OCI-LY1 (cell line): ENCODE data around the gene ACE2.
"Not testable (repeated sequence)": the region's sequence is repeated elsewhere in the genome, so short reads cannot be mapped to it uniquely, and the experiment has no call there.

Experiments
- H2AFZ ChIP-seq: fragments of 200-600 bp; sonication (generic), shearing (Covaris generic); 2 replicates; pipeline ENCODE4 v1.6.0; 2014; ENCODE audit warnings: antibody characterized with exemption, mild to moderate bottlenecking, low read length
- H3F3A ChIP-seq: fragments of 200-600 bp; sonication (generic), shearing (Covaris generic); 2 replicates; pipeline ENCODE4 v1.6.0; 2014; ENCODE audit warnings: mild to moderate bottlenecking, antibody characterized with exemption, low read length, moderate library complexity; ENCODE audit not compliant: insufficient read depth
- H3K27ac ChIP-seq: fragments of 200-600 bp; sonication (generic); 2 replicates; pipeline ENCODE4 v1.5.1; 2014; ENCODE audit warnings: low read length, mixed run types, mild to moderate bottlenecking, low read depth; ENCODE audit not compliant: poor library complexity, severe bottlenecking
- H3K27me3 ChIP-seq: fragments of 200-600 bp; sonication (generic); 2 replicates; pipeline ENCODE4 v1.6.0; 2014; ENCODE audit warnings: antibody characterized with exemption, mild to moderate bottlenecking, low read length, moderate library complexity; ENCODE audit not compliant: insufficient read depth
- H3K36me3 ChIP-seq: fragments of 200-600 bp; sonication (generic); 2 replicates; pipeline ENCODE4 v1.6.1; 2014; ENCODE audit warnings: mild to moderate bottlenecking, antibody characterized with exemption, low read length, moderate library complexity, mixed read lengths; ENCODE audit not compliant: insufficient read depth
- H3K4me1 ChIP-seq: fragments of 200-600 bp; sonication (generic); 2 replicates; pipeline ENCODE4 v1.5.1; 2014; ENCODE audit warnings: mild to moderate bottlenecking, low read length, moderate library complexity; ENCODE audit not compliant: insufficient read depth, severe bottlenecking
- H3K4me2 ChIP-seq: fragments of 200-600 bp; sonication (generic), shearing (Covaris generic); 2 replicates; pipeline ENCODE4 v1.6.1; 2014; ENCODE audit warnings: low read length
- H3K4me3 ChIP-seq: fragments of 200-600 bp; sonication (generic); 2 replicates; pipeline ENCODE4 v1.5.1; 2014; ENCODE audit warnings: low read length, low read depth, mild to moderate bottlenecking, mixed read lengths; ENCODE audit not compliant: poor library complexity, severe bottlenecking
- H3K79me2 ChIP-seq: fragments of 200-600 bp; shearing (Covaris generic); 2 replicates; pipeline ENCODE4 v1.6.1; 2016; ENCODE audit warnings: mixed run types, low read length, mixed read lengths; ENCODE audit not compliant: insufficient read depth
- H3K9ac ChIP-seq: fragments of 200-600 bp; sonication (generic), shearing (Covaris generic); 2 replicates; pipeline ENCODE4 v1.6.1; 2014; ENCODE audit warnings: mild to moderate bottlenecking, low read length, mixed read lengths
- H3K9me2 ChIP-seq: fragments of 200-600 bp; sonication (generic), shearing (Covaris generic); 2 replicates; pipeline ENCODE4 v1.6.1; 2014; ENCODE audit warnings: low read depth, mild to moderate bottlenecking, low read length, mixed read lengths
- H3K9me3 ChIP-seq: fragments of 200-600 bp; shearing (Covaris generic); 2 replicates; pipeline ENCODE4 v1.6.1; 2014; ENCODE audit warnings: low read length, mixed read lengths
- H4K20me1 ChIP-seq: fragments of 200-600 bp; sonication (generic), shearing (Covaris generic); 2 replicates; pipeline ENCODE4 v1.6.0; 2016; ENCODE audit warnings: mild to moderate bottlenecking, low read length; ENCODE audit not compliant: insufficient read depth
- EZH2 ChIP-seq: fragments of 200-600 bp; sonication (generic), shearing (Covaris generic); IDR thresholded peaks from 2 replicates; pipeline ENCODE4 v1.8.0; 2017; ENCODE audit warnings: borderline replicate concordance, mixed run types, mild to moderate bottlenecking, antibody characterized with exemption, low read length, moderate library complexity, mixed read lengths
- TF ChIP-seq, protein P1 (sequence below): fragments of 200-600 bp; sonication (generic), shearing (Covaris generic); IDR thresholded peaks from 2 replicates; pipeline ENCODE4 v1.5.1; 2017; ENCODE audit warnings: mild to moderate bottlenecking, antibody characterized with exemption, low read length, moderate library complexity, mixed read lengths

ACE2 gene

GRCh38 chrX:15600745-15601144 lies at the start of gene ACE2:
ACE2 (minus strand) TSS chrX:15600960; CDS start chrX:15600911, 49 bp downstream.
- Histone ChIP-seq H3K9me2 (no peaks in the 10 kb centered on the region), H4K20me1 (no peaks in the 10 kb centered on the region), H3K9ac (no peak within 1 kb of the TSS), H3F3A (no peaks in the 10 kb centered on the region), H3K27me3 (no peaks in the 10 kb centered on the region), H3K36me3 (no peaks in the 10 kb centered on the region), H3K9me3 (no peaks in the 10 kb centered on the region), H3K27ac (no peak within 1 kb of the TSS), H3K79me2 (no peaks in the 10 kb centered on the region), H3K4me1 (no peaks in the 10 kb centered on the region), H2AFZ (no peak within 1 kb of the TSS), H3K4me3 (no peak within 1 kb of the TSS), H3K4me2 (no peak within 1 kb of the TSS)
- TF ChIP-seq, protein P1, sequence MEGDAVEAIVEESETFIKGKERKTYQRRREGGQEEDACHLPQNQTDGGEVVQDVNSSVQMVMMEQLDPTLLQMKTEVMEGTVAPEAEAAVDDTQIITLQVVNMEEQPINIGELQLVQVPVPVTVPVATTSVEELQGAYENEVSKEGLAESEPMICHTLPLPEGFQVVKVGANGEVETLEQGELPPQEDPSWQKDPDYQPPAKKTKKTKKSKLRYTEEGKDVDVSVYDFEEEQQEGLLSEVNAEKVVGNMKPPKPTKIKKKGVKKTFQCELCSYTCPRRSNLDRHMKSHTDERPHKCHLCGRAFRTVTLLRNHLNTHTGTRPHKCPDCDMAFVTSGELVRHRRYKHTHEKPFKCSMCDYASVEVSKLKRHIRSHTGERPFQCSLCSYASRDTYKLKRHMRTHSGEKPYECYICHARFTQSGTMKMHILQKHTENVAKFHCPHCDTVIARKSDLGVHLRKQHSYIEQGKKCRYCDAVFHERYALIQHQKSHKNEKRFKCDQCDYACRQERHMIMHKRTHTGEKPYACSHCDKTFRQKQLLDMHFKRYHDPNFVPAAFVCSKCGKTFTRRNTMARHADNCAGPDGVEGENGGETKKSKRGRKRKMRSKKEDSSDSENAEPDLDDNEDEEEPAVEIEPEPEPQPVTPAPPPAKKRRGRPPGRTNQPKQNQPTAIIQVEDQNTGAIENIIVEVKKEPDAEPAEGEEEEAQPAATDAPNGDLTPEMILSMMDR = no peak
- TF ChIP-seq EZH2 = no peak

DNA sequence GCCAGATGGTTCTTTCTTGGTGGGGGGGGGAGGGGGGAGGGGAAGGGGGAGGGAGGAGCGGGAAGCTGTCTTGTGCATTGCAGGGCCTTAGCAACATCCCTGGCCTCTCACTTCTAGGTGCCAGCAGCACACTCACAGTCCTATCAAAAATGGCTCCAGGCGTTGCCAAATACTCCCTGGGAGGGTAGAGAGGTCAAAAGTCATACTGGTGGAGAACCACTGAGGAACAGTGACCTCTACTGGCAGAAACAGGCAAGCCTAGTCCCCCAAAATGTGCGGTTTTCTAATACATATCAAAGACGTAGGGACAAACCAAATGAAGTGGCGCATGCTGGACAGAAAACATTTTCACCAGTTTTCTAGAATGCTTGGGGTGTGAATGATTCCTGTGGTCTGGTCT lies 46.8 kb upstream of the ACE2 start:
- not testable (repeated sequence) for H3K4me3 ChIP-seq, H3K4me1 ChIP-seq, H3K9ac ChIP-seq, H3K9me3 ChIP-seq, H3K79me2 ChIP-seq, H3K27ac ChIP-seq, H3K36me3 ChIP-seq, H4K20me1 ChIP-seq, H3F3A ChIP-seq, H3K27me3 ChIP-seq, H2AFZ ChIP-seq, H3K4me2 ChIP-seq, H3K9me2 ChIP-seq

DNA sequence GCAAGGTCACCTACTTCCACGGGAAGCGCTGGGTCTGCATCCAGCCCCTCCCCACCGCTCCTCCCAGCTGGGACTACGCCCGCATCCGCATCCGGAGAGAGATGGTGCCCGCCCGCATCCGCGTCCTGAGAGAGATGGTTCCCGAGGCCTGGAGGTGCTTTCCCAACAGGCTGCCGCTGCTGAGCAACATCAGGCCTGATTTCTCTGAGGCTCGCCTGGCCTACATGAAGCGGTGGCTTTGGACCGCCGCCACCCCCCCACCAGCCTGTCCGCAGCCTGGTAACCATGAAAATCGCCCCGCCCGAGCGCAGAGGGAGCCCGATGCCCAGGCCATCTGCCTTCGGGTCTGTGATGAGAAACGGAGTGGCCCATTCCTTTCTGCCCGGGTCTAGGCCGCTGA lies 45.8 kb upstream of the ACE2 start:
- no peak overlapping the region for H2AFZ ChIP-seq
- no peaks in the 10 kb centered on the region for H3K79me2 ChIP-seq
- no peak overlapping the region for H3K9ac ChIP-seq
- no peaks in the 10 kb centered on the region for H3K27me3 ChIP-seq
- H3K4me3 ChIP-seq = no peak overlapping the region
- no peaks in the 10 kb centered on the region for H3K36me3 ChIP-seq
- no peak for TF ChIP-seq EZH2
- TF ChIP-seq, protein P1 = no peak
- H3K4me2 ChIP-seq = no peak overlapping the region
- H3K9me3 ChIP-seq = no peaks in the 10 kb centered on the region
- no peak overlapping the region for H3K27ac ChIP-seq
- H3F3A ChIP-seq = no peaks in the 10 kb centered on the region
- no peaks in the 10 kb centered on the region for H3K9me2 ChIP-seq
- H3K4me1 ChIP-seq = no peaks in the 10 kb centered on the region
- no peaks in the 10 kb centered on the region for H4K20me1 ChIP-seq

- no peaks in the 10 kb centered on the region for H3F3A ChIP-seq
- no peaks in the 10 kb centered on the region for H3K27me3 ChIP-seq
- no peaks in the 10 kb centered on the region for H3K4me1 ChIP-seq
- no peaks in the 10 kb centered on the region for H3K9me3 ChIP-seq
- TF ChIP-seq EZH2 = no peak
- TF ChIP-seq, protein P1 = no peak
- H3K79me2 ChIP-seq = no peaks in the 10 kb centered on the region
- no peak overlapping the region for H2AFZ ChIP-seq
- H3K36me3 ChIP-seq = no peaks in the 10 kb centered on the region
- no peak overlapping the region for H3K9ac ChIP-seq
- no peak overlapping the region for H3K27ac ChIP-seq
- no peaks in the 10 kb centered on the region for H3K9me2 ChIP-seq
- H4K20me1 ChIP-seq = no peaks in the 10 kb centered on the region
- no peak overlapping the region for H3K4me2 ChIP-seq
- no peak overlapping the region for H3K4me3 ChIP-seq
Measured at GRCh38 chrX:15646031-15646430, 45.3 kb upstream of the ACE2 start.
